ENCODE results near the gene LPP. TPM values are rescaled to one million over a fixed set of nuclear protein-coding genes. Genes with fewer than 3 reads are reported as not detected.

LPP gene
- total RNA-seq, 1 experiment from 2014 or later = 54.0 TPM

DNA sequence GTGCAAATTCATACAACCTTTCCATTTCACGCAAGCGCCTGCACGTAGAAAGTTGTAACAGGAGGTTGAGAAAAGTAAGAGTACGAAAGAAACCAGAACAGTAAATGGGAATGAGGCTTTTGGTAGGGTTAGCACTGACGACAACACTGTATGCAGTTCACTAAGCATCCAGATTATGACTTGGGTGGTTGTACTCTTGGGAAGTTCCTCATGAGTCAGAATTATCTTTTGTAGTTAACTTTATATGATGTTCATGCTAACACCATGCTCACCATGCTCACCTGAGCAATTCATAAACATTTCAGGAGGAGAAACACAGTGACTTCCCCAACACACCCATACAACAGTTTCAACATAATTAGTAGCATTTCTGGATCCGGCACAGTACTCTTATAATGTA is 3.0 kb upstream of the LPP start:
- H3K4me1 ChIP-seq (ENCODE audit: control insufficient read depth in 1 of 2, insufficient read depth in 2 of 2, low read length in 2 of 2) = peaks cover 13 to 42% of the 10 kb centered on the region in 2 experiments
- ChIA-PET POLR2A (interaction anchor here (0.6 kb wide), 1 partner anchor 159 kb away, joined by 3 read pairs; no protein-coding TSS in a partner anchor), RAD21 (ENCODE audit: low non-redundant PET in 1 of 2, low total read pairs in 2 of 2, uncharacterized antibody in 2 of 2, unreplicated experiment in 2 of 2) (no interaction called here), CTCF (no interaction called here)
- no peak for ATAC-seq
- peak overlapping the region; percentile 31 for H3K4me2 ChIP-seq (ENCODE audit: low read length)
- no peaks in the 10 kb centered on the region for H4K20me1 ChIP-seq (ENCODE audit: insufficient read depth)
- DNase-seq (ENCODE audit: low read depth, low spot score) = no peak
- no peaks in the 10 kb centered on the region for H3K36me3 ChIP-seq (ENCODE audit: control insufficient read depth in 1 of 2, insufficient read depth in 2 of 2, low read length in 2 of 2)
- no peaks in the 10 kb centered on the region for H3K9me3 ChIP-seq (ENCODE audit: control insufficient read depth in 1 of 2, insufficient read depth in 1 of 2, low read depth in 1 of 2, low read length in 2 of 2)
- H3K27me3 ChIP-seq (ENCODE audit: insufficient read depth, low read length) = no peaks in the 10 kb centered on the region
- no peak overlapping the region for H3K4me3 ChIP-seq (replicated peaks in 1 of 2; ENCODE audit: low read depth in 1 of 2, low read length in 2 of 2)
- no TSS peak for BruUV-seq (replicated peaks)
- TF ChIP-seq EGR1 (IDR thresholded peaks at IDR 0.05; ENCODE audit: low read depth) (no peak), ELF1 (IDR thresholded peaks at IDR 0.05; ENCODE audit: borderline replicate concordance, low read depth) (no peak), EZH2phosphoT487 (IDR thresholded peaks at IDR 0.05; ENCODE audit: borderline replicate concordance) (no peak), TCF7L2 (IDR thresholded peaks at IDR 0.05; ENCODE audit: borderline replicate concordance, extremely low read depth, insufficient read depth, insufficient read length) (no peak), SRF (IDR thresholded peaks at IDR 0.05; ENCODE audit: low read depth) (no peak), EZH2 (IDR thresholded peaks at IDR 0.05) (no peak), ZNF274 (IDR thresholded peaks at IDR 0.05; ENCODE audit: low read depth, low read length) (no peak), JUND (IDR thresholded peaks at IDR 0.05) (no peak), FOSL1 (IDR thresholded peaks at IDR 0.05; ENCODE audit: low read depth) (no peak), POLR2AphosphoS5 (IDR thresholded peaks at IDR 0.05; ENCODE audit: low read depth, low read length) (no peak)
- TF ChIP-seq, protein P1, sequence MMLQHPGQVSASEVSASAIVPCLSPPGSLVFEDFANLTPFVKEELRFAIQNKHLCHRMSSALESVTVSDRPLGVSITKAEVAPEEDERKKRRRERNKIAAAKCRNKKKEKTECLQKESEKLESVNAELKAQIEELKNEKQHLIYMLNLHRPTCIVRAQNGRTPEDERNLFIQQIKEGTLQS (IDR thresholded peaks at IDR 0.05) = no peak
- TF ChIP-seq, protein P2, sequence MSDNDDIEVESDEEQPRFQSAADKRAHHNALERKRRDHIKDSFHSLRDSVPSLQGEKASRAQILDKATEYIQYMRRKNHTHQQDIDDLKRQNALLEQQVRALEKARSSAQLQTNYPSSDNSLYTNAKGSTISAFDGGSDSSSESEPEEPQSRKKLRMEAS (IDR thresholded peaks at IDR 0.05) = no peak
- TF ChIP-seq, protein P3, sequence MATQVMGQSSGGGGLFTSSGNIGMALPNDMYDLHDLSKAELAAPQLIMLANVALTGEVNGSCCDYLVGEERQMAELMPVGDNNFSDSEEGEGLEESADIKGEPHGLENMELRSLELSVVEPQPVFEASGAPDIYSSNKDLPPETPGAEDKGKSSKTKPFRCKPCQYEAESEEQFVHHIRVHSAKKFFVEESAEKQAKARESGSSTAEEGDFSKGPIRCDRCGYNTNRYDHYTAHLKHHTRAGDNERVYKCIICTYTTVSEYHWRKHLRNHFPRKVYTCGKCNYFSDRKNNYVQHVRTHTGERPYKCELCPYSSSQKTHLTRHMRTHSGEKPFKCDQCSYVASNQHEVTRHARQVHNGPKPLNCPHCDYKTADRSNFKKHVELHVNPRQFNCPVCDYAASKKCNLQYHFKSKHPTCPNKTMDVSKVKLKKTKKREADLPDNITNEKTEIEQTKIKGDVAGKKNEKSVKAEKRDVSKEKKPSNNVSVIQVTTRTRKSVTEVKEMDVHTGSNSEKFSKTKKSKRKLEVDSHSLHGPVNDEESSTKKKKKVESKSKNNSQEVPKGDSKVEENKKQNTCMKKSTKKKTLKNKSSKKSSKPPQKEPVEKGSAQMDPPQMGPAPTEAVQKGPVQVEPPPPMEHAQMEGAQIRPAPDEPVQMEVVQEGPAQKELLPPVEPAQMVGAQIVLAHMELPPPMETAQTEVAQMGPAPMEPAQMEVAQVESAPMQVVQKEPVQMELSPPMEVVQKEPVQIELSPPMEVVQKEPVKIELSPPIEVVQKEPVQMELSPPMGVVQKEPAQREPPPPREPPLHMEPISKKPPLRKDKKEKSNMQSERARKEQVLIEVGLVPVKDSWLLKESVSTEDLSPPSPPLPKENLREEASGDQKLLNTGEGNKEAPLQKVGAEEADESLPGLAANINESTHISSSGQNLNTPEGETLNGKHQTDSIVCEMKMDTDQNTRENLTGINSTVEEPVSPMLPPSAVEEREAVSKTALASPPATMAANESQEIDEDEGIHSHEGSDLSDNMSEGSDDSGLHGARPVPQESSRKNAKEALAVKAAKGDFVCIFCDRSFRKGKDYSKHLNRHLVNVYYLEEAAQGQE (IDR thresholded peaks at IDR 0.05; ENCODE audit: low read depth) = no peak
- TF ChIP-seq, protein P4, sequence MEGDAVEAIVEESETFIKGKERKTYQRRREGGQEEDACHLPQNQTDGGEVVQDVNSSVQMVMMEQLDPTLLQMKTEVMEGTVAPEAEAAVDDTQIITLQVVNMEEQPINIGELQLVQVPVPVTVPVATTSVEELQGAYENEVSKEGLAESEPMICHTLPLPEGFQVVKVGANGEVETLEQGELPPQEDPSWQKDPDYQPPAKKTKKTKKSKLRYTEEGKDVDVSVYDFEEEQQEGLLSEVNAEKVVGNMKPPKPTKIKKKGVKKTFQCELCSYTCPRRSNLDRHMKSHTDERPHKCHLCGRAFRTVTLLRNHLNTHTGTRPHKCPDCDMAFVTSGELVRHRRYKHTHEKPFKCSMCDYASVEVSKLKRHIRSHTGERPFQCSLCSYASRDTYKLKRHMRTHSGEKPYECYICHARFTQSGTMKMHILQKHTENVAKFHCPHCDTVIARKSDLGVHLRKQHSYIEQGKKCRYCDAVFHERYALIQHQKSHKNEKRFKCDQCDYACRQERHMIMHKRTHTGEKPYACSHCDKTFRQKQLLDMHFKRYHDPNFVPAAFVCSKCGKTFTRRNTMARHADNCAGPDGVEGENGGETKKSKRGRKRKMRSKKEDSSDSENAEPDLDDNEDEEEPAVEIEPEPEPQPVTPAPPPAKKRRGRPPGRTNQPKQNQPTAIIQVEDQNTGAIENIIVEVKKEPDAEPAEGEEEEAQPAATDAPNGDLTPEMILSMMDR (IDR thresholded peaks at IDR 0.05 in 2 of 3, conservative IDR thresholded peaks at IDR 0.05 in 1 of 3; ENCODE audit: borderline replicate concordance in 1 of 3, insufficient read depth in 1 of 3, low read depth in 2 of 3, low read length in 2 of 3) = no peak
- H3K27ac ChIP-seq (ENCODE audit: low read depth, low read length) = no peak overlapping the region
- H3K79me2 ChIP-seq (ENCODE audit: insufficient read depth, low read length) = peaks cover 19% of the 10 kb centered on the region
- intact Hi-C loops (cut with micrococcal nuclease) = loop anchor here (5.0 kb wide), 2 partner anchors 146 to 404 kb away; partner anchors contain the start of gene BCL6
- no peaks in the 10 kb centered on the region for H3K9me2 ChIP-seq (ENCODE audit: insufficient read depth)
- no peak overlapping the region for H3K9ac ChIP-seq (ENCODE audit: low read length)
- no peak overlapping the region for H2AFZ ChIP-seq (ENCODE audit: low read depth, low read length, poor library complexity, severe bottlenecking)
